Adrenal gland (tissue), 12 donors: ENCODE data around the gene PPM1M. TPM values are rescaled to one million over a fixed set of nuclear protein-coding genes. Genes with fewer than 3 reads are reported as not detected.

Source experiments
- DNase-seq, 7 donors: peaks; one replicate each; pipeline ENCODE4 v3.0.0-alpha.2; 2019 to 2020
- H3K27ac ChIP-seq, 5 donors: fragments of 200-600 bp; sonication (generic) in 4 of 5; 1 replicate in 3 of 5; 2 replicates in 2 of 5; pipeline versions ENCODE4 v1.5.1 to v1.8.0; 2016 to 2020; ENCODE audit warnings: mild to moderate bottlenecking in 1 of 5
- H3K27me3 ChIP-seq: fragments of 200-600 bp; 2 replicates; pipeline ENCODE4 v1.8.0; 2021
- H3K36me3 ChIP-seq, 2 donors: fragments of 200-600 bp; replicated peaks in 1 of 2; 1 replicate in 1 of 2; 2 replicates in 1 of 2; pipeline versions ENCODE4 v1.5.1 to v1.8.0; 2018 to 2022
- H3K4me1 ChIP-seq, 2 donors: fragments of 200-600 bp; replicated peaks in 1 of 2; 1 replicate in 1 of 2; 2 replicates in 1 of 2; pipeline versions ENCODE4 v1.5.1 to v1.8.0; 2018 to 2021
- H3K4me3 ChIP-seq, 4 donors: fragments of 200-600 bp; sonication (generic) in 3 of 4; one replicate each; pipeline ENCODE4 v1.5.1; 2016 to 2018
- H3K9me3 ChIP-seq, 3 donors: fragments of 200-600 bp; sonication (generic) in 1 of 3; replicated peaks in 1 of 3; 1 replicate in 2 of 3; 2 replicates in 1 of 3; pipeline versions ENCODE4 v1.5.1 to v1.8.0; 2016 to 2021
- CTCF ChIP-seq, 6 experiments: fragments of 450-650 bp in 4 of 6; fragments of 200-600 bp in 2 of 6; sonication (generic) in 1 of 6; IDR thresholded peaks; 1 replicate in 5 of 6; 2 replicates in 1 of 6; pipeline versions ENCODE4 v1.5.1 to v1.8.0; 2016 to 2021; ENCODE audit warnings: antibody characterized with exemption in 6 of 6, mild to moderate bottlenecking in 2 of 6, moderate library complexity in 1 of 6
- POLR2A ChIP-seq, 2 donors: fragments of 450-650 bp; IDR thresholded peaks; one replicate each; pipeline ENCODE4 v1.6.1; 2017; ENCODE audit warnings: antibody characterized with exemption in 2 of 2, mild to moderate bottlenecking in 2 of 2, moderate library complexity in 1 of 2
- WGBS, 4 donors: extraction: QIAGEN DNeasy Blood & Tissue Kit in 2 of 4; methylation state at CpG; one replicate each; pipeline versions ENCODE4 v1.1.5 to v1.1.7; 2013 to 2017; 5-methylcytosine and 5-hydroxymethylcytosine counted together
- intact Hi-C, 2 donors: fragments of 100-400 bp; cut with DNase I; formaldehyde crosslinking; loops; one replicate each; pipeline versions ENCODE4 v1.14.1 to v1.15.0; 2022 to 2023
- polyA plus RNA-seq, 3 donors: library from polyadenylated mRNA; stranded (reverse); fragments of 200-250 nt in 2 of 3; fragments of 350-450 nt in 1 of 3; fragmentation: Illumina TruSeq in 1 of 3; extraction: RNeasy Lipid Tissue Mini Kit (QIAGEN cat#74804) in 1 of 3; gene quantifications; one replicate each; pipeline ENCODE4 v1.2.3, GENCODE V29; 2013 to 2014
- total RNA-seq, 9 donors: library from RNA; depleted of rRNA in 4 of 9; stranded (reverse); fragments of >200 nt in 4 of 9; fragments of 120-200 nt in 1 of 9; fragmentation: NEBNext Ultra II Directional in 1 of 9; extraction: Animal tissue kit (Norgen Biotek cat#: 25700) in 1 of 9; gene quantifications; one replicate each; pipeline versions ENCODE4 v1.1.0 to v1.2.4, GENCODE V29; 2013 to 2023
- donor health status: healthy with polysubstance abuse.
- donor health status: Bipolar disorder and iron deficiency.
- donor health status: DM: yes; HTN: yes; CAD: no.
- donor health status: DM: no; HTN: no; CAD: no.
- donor health status: DM: no; HTN: no; CAD: no.
- donor health status: DM: yes; HTN: yes; CAD: no.

The PPM1M gene
- total and polyA plus RNA-seq, 12 donors: 3.2 to 29.8 (median 21.7) TPM

GRCh38 chr3:52230889-52231499 lies 14.6 kb upstream of the PPM1M start:
- 70 to 86% (median 83%) methylated on average over 8 to 16 of the region's 16 CpGs for WGBS, 4 donors
- H3K36me3 ChIP-seq: peaks cover 0 to 55% of the 10 kb centered on the region in 2 donors
- H3K4me3 ChIP-seq: no peak overlapping the region
- peaks cover 0 to under 1% of the 10 kb centered on the region in 2 donors for H3K4me1 ChIP-seq
- DNase-seq: no peak
- no peaks in the 10 kb centered on the region for H3K9me3 ChIP-seq
- intact Hi-C loops: loop anchor here in 1 of 2 donors (5.0 kb wide), 1 partner anchor 111 kb away; no protein-coding TSS in a partner anchor
- TF ChIP-seq CTCF (IDR thresholded peaks at IDR 0.05) (no peak), POLR2A (IDR thresholded peaks at IDR 0.05) (no peak)
- no peaks in the 10 kb centered on the region for H3K27me3 ChIP-seq
- no peak overlapping the region for H3K27ac ChIP-seq

- H3K4me1 ChIP-seq: peaks cover 6 to 7% of the 10 kb centered on the region in 2 donors
These were observed 13.9 kb upstream of the PPM1M start for GRCh38 chr3:52231502-52232278.

GRCh38 chr3:52232279-52233107 lies 13.1 kb upstream of the PPM1M start:
- Histone ChIP-seq H3K27me3 (no peaks in the 10 kb centered on the region), H3K27ac (no peak overlapping the region), H3K4me3 (no peak overlapping the region), H3K36me3 (peaks cover 0 to 55% of the 10 kb centered on the region in 2 donors), H3K9me3 (no peaks in the 10 kb centered on the region), H3K4me1 (peaks cover 14 to 15% of the 10 kb centered on the region in 2 donors)
- DNase-seq: peak in 1 of 7 donors; percentile 7
- intact Hi-C loops: loop anchor here in 1 of 2 donors (5.0 kb wide), 1 partner anchor 110 kb away; no protein-coding TSS in a partner anchor
- TF ChIP-seq POLR2A (IDR thresholded peaks at IDR 0.05) (no peak), CTCF (IDR thresholded peaks at IDR 0.05) (peak in 2 of 6 experiments; percentile 19 to 23)
- WGBS, 4 donors: 83 to 90% (median 87%) methylated on average over 26 to 28 of the region's 28 CpGs

More at GRCh38 chr3:52231502-52232278, 13.9 kb upstream of the PPM1M start:
- WGBS, 4 donors: 69 to 75% (median 70%) methylated on average over 9 to 34 of the region's 34 CpGs
- H3K27me3 ChIP-seq: no peaks in the 10 kb centered on the region
- TF ChIP-seq CTCF (IDR thresholded peaks at IDR 0.05) (peak; percentile 84 to 94 (median 87)), POLR2A (IDR thresholded peaks at IDR 0.05) (no peak)
- intact Hi-C loops: loop anchor here in 1 of 2 donors (5.0 kb wide), 1 partner anchor 111 kb away; no protein-coding TSS in a partner anchor
- H3K36me3 ChIP-seq: peaks cover 0 to 55% of the 10 kb centered on the region in 2 donors
- no peaks in the 10 kb centered on the region for H3K9me3 ChIP-seq
- H3K27ac ChIP-seq: no peak overlapping the region
- peak; percentile 76 to 89 (median 80) for DNase-seq
- H3K4me3 ChIP-seq: no peak overlapping the region
